ENCODE data around the gene CDK2.

The CDK2 gene

DNA sequence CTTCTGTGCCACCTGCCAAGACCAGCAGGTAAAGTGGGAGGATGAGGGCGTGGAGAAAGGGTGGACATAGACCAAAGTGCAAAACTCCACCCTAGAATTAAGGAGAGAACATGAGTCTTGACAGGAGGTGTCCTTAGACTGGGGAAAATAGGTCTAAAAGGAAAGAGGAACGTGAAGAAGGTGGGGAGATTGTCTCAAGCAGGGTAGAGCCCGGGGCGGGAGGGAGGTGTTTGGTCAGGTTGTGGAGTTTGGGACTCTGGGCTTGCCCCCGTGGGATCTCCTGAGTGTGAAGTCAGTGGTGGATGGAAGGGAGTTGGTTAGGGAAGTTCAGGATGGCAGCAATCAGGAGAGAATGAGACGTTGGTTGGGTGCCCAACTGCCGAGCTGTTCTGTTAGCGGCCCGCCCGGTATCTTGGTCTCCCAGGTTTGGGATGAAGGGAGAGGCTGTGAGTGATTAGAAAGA is 35.3 kb upstream of the CDK2 start:
- Histone ChIP-seq H3K36me3 (ENCODE audit: control insufficient read depth, insufficient read depth, low read length) (no peaks in the 10 kb centered on the region), H3K9ac (ENCODE audit: low read depth, low read length) (no peak overlapping the region), H3K9me3 (ENCODE audit: control insufficient read depth, insufficient read depth, low read length) (no peaks in the 10 kb centered on the region), H3K27me3 (ENCODE audit: control insufficient read depth, insufficient read depth, low read length) (peaks cover 49% of the 10 kb centered on the region), H3K4me3 (ENCODE audit: low read depth, low read length) (peak overlapping the region; percentile 87), H3K4me1 (ENCODE audit: control insufficient read depth, insufficient read depth, low read length) (peaks cover 3% of the 10 kb centered on the region)

DNA sequence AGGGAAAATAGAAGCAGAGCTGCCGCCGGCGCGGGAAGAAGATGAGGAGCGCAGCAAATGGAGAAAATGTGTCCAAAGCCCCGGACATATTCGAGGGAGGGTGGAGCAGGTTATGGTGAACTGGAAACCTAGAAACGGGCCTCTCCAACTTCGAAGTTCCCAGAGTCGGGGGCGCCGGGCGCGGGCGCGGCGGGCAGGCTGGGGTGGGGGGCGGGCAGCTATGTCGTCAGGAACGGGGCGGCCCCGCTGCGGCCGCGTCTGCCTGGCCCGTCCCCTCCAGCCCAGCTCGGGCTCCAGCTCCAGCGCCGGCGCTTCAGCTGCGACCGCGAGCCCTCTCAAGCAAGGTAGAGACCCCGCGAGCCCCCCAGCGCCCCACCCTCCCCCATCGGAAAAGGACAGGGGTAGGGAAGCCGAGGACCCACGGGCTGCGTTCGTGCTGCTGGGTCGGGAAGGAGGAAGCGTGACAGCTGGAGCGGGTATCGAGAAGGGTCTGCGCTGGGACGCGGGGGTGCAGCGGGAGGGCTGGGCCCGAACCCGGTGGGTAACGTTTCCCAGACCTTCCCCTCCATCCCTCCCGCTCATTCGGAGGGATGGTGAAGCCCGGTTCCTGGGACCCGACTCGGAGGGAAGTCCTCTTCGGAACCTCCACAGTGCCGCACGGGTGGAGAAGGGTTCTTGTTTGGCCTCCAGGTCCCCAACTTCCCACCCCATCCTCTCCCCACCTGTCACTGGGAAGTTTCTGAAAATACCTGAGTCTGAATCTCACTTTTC is 34.7 kb upstream of the CDK2 start:
- Histone ChIP-seq H3K9ac (ENCODE audit: low read depth, low read length) (peak overlapping the region; percentile 51), H3K4me3 (ENCODE audit: low read depth, low read length) (peak overlapping the region; percentile 87), H3K36me3 (ENCODE audit: control insufficient read depth, insufficient read depth, low read length) (no peaks in the 10 kb centered on the region), H3K27me3 (ENCODE audit: control insufficient read depth, insufficient read depth, low read length) (peaks cover 53% of the 10 kb centered on the region), H3K4me1 (ENCODE audit: control insufficient read depth, insufficient read depth, low read length) (peaks cover 3% of the 10 kb centered on the region), H3K9me3 (ENCODE audit: control insufficient read depth, insufficient read depth, low read length) (no peaks in the 10 kb centered on the region)

DNA sequence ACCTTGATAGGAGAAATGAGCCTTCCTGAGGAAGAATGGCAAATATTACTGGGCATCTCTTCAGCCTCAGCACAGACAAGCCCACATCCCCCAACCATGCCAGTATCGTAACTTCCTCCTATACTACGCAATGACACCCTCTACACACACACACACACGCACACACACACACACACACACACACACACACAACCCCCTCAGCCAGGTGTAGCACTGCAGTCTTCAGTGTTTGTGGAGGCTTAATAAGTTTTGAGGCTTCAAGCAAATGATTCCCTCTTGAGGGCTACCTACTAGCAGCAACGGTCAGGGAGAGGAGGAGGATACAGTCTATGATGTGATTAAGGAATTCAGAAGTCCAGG is 34.1 kb upstream of the CDK2 start:
- peak overlapping the region; percentile 87 for H3K4me3 ChIP-seq (ENCODE audit: low read depth, low read length)
- no peaks in the 10 kb centered on the region for H3K36me3 ChIP-seq (ENCODE audit: control insufficient read depth, insufficient read depth, low read length)
- no peaks in the 10 kb centered on the region for H3K9me3 ChIP-seq (ENCODE audit: control insufficient read depth, insufficient read depth, low read length)
- no peak overlapping the region for H3K9ac ChIP-seq (ENCODE audit: low read depth, low read length)
- peaks cover 3% of the 10 kb centered on the region for H3K4me1 ChIP-seq (ENCODE audit: control insufficient read depth, insufficient read depth, low read length)
- H3K27me3 ChIP-seq (ENCODE audit: control insufficient read depth, insufficient read depth, low read length) = peaks cover 53% of the 10 kb centered on the region

DNA sequence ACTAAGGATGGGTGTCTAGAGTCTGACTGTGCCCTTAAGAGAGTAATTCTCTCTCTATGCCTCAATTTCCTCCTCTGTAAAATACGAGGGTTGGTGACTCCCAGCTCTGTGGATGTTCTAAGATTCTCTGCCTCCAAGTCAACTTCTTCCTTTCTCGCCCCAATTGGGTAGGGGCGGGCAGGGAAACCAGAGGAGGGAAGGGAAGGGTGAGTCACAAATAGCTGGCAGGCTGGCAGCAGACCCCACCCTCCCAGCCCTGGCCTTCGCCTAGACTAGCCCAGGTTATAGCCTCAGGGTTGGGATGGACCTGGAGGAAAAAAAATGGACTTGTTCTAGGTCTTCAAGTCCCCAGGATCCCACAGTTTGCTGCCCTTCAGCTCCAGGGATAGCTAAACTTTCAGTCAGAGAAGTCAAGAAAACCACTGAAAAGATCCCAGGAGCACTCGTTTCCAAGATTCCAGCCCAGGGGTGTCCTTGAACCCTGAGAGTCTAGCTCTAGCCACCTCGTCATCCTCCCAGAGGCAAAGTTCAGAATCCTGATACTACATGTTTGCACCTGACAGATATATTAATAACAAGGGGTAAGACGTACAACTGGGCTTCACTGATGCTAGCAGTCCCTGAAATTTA is 33.3 kb upstream of the CDK2 start:
- peaks cover 3% of the 10 kb centered on the region for H3K4me1 ChIP-seq (ENCODE audit: control insufficient read depth, insufficient read depth, low read length)
- H3K4me3 ChIP-seq (ENCODE audit: low read depth, low read length) = no peak overlapping the region
- no peaks in the 10 kb centered on the region for H3K9me3 ChIP-seq (ENCODE audit: control insufficient read depth, insufficient read depth, low read length)
- H3K36me3 ChIP-seq (ENCODE audit: control insufficient read depth, insufficient read depth, low read length) = no peaks in the 10 kb centered on the region
- no peak overlapping the region for H3K9ac ChIP-seq (ENCODE audit: low read depth, low read length)
- H3K27me3 ChIP-seq (ENCODE audit: control insufficient read depth, insufficient read depth, low read length) = peaks cover 53% of the 10 kb centered on the region

DNA sequence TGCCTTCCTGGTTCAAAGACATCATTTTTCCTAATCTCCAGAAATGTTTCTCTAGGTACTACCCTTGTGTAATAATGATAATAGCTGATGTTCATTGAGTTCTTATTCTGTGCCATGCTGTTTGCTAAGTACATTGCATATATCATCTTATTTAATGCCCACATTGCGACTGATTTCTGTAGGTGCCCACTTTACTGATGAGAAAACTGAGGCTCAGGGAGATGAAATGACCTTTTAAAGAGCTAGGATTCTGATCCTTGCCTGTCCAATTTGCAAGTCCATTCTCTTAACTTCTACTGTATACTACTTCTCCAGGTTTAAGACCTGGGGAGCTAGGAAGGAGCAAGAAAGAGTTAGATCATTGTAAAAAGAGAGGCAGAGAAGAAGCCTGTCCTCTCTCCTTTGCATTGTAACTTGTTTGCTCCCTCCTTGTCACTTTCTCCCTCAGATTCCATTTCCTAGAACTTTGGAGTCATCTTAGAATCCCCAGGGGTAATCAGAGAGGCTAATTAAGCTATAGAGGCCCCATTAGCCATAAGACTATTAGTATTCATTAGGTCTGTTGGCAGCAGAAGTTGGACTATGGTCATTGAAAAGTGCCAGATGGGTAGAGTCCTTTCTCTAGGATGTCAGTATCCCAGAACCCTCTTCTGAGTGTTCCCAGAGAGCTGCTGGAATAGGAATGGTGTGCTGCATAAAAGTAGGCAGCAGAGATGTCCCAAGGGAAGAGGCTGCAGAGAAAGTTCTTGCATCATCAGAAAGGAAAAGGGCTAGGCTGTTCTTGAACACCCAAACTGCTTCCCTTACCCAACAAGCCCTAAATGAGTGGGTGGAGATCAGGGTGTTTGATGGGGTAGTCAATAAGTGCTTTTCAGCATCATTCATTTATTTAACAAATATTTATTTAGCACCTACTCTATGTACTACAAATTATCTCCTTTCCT is 32.6 kb upstream of the CDK2 start:
- peaks cover under 1% of the 10 kb centered on the region for H3K4me1 ChIP-seq (ENCODE audit: control insufficient read depth, insufficient read depth, low read length)
- peaks cover 53% of the 10 kb centered on the region for H3K27me3 ChIP-seq (ENCODE audit: control insufficient read depth, insufficient read depth, low read length)
- no peaks in the 10 kb centered on the region for H3K36me3 ChIP-seq (ENCODE audit: control insufficient read depth, insufficient read depth, low read length)
- H3K4me3 ChIP-seq (ENCODE audit: low read depth, low read length) = no peak overlapping the region
- no peaks in the 10 kb centered on the region for H3K9me3 ChIP-seq (ENCODE audit: control insufficient read depth, insufficient read depth, low read length)
- no peak overlapping the region for H3K9ac ChIP-seq (ENCODE audit: low read depth, low read length)

DNA sequence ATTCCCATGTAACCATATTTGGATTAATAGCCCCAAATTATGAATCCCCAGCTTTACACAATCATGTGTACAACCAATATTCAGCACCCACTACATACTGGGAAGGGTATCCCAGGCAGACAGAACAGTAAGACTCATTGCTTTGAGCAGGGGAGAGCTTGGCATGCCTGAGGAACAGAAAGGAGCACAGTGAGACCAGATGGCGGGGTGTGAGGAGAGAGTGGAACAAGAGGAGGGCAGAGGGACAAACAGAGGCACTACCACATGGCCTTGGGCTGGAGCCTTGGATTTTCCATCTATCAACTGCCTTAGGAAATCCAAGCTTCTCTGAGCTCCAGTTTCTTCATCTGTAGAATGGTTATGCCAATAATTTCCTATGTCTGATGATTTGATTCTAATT is 31.9 kb upstream of the CDK2 start:
- H3K4me1 ChIP-seq (ENCODE audit: control insufficient read depth, insufficient read depth, low read length) = peaks cover under 1% of the 10 kb centered on the region
- H3K9me3 ChIP-seq (ENCODE audit: control insufficient read depth, insufficient read depth, low read length) = no peaks in the 10 kb centered on the region
- no peak overlapping the region for H3K4me3 ChIP-seq (ENCODE audit: low read depth, low read length)
- H3K27me3 ChIP-seq (ENCODE audit: control insufficient read depth, insufficient read depth, low read length) = peaks cover 53% of the 10 kb centered on the region
- H3K9ac ChIP-seq (ENCODE audit: low read depth, low read length) = no peak overlapping the region
- no peaks in the 10 kb centered on the region for H3K36me3 ChIP-seq (ENCODE audit: control insufficient read depth, insufficient read depth, low read length)

DNA sequence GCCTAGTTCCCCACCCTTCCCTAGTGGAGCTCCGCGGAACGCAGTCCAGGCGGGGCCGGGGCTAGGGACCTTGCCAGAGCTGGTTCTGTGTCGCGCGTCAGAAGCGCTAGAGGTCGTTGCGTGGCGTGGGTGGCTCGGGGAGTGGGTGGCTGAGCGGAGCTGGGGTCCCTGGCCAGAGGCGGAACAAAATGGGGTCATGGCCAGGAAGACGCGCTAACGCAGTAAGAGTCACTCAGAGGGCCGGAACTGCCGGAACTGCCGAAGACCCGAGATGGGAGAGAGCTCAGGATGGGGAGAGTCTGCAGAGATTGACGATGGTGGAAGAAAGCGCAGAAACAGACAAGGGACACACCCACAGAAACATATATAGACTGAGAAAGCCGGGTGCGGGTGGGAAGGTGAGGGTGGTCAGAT is 30.9 kb upstream of the CDK2 start:
- H3K27me3 ChIP-seq (ENCODE audit: control insufficient read depth, insufficient read depth, low read length) = peaks cover 53% of the 10 kb centered on the region
- no peaks in the 10 kb centered on the region for H3K36me3 ChIP-seq (ENCODE audit: control insufficient read depth, insufficient read depth, low read length)
- H3K4me1 ChIP-seq (ENCODE audit: control insufficient read depth, insufficient read depth, low read length) = peaks cover 7% of the 10 kb centered on the region
- H3K9me3 ChIP-seq (ENCODE audit: control insufficient read depth, insufficient read depth, low read length) = no peaks in the 10 kb centered on the region
- H3K9ac ChIP-seq (ENCODE audit: low read depth, low read length) = no peak overlapping the region
- peak overlapping the region; percentile 45 for H3K4me3 ChIP-seq (ENCODE audit: low read depth, low read length)

DNA sequence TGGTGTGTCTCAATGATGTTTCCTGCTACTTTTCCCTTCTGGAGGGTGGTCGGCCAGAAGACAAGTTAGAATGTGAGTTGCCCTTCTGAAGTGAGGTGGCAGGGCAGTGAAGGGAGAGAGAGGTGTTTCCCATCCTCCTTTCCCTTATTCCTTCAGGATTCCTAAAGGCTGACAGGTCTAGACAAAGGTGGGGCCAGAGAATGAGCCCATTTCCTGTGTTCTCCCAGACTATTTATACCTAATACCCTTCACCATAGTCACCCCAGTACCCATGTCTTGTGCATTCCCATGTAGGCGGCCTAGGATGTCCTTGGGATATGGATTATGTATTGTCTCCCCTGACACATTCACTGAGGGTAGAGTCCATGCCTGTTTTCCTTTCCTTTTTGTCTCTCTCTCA is 28.6 kb upstream of the CDK2 start:
- Histone ChIP-seq H3K4me3 (ENCODE audit: low read depth, low read length) (no peak overlapping the region), H3K9ac (ENCODE audit: low read depth, low read length) (no peak overlapping the region), H3K9me3 (ENCODE audit: control insufficient read depth, insufficient read depth, low read length) (no peaks in the 10 kb centered on the region), H3K36me3 (ENCODE audit: control insufficient read depth, insufficient read depth, low read length) (no peaks in the 10 kb centered on the region), H3K4me1 (ENCODE audit: control insufficient read depth, insufficient read depth, low read length) (peaks cover 7% of the 10 kb centered on the region), H3K27me3 (ENCODE audit: control insufficient read depth, insufficient read depth, low read length) (peaks cover 36% of the 10 kb centered on the region)

DNA sequence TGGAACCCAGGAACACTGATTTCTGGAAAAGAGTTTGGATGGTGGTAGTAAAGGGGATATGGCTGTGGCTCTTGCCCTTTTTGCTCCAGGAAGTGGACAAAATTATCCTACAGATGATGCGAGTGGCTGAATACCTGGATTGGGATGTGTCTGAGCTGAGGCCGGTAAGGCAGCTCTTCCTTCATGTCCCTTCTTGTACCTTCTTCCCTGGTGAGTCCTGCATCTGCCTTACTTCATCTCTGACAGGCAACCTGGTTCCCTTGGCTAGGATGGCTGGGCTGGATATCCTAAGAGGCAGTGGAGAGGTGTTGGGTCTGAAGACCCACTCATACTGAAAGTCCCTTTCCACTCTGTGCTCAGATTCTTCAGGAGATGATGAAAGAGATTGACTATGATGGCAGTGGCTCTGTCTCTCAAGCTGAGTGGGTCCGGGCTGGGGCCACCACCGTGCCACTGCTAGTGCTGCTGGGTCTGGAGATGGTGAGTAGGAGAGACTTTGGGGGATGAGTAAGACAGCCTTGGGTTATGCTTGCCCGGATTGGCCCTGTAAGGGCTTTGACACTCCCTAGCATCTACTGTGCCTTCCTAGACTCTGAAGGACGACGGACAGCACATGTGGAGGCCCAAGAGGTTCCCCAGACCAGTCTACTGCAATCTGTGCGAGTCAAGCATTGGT is 27.7 kb upstream of the CDK2 start:
- H3K4me1 ChIP-seq (ENCODE audit: control insufficient read depth, insufficient read depth, low read length) = peaks cover 7% of the 10 kb centered on the region
- H3K36me3 ChIP-seq (ENCODE audit: control insufficient read depth, insufficient read depth, low read length) = no peaks in the 10 kb centered on the region
- H3K4me3 ChIP-seq (ENCODE audit: low read depth, low read length) = no peak overlapping the region
- no peak overlapping the region for H3K9ac ChIP-seq (ENCODE audit: low read depth, low read length)
- peaks cover 26% of the 10 kb centered on the region for H3K27me3 ChIP-seq (ENCODE audit: control insufficient read depth, insufficient read depth, low read length)
- H3K9me3 ChIP-seq (ENCODE audit: control insufficient read depth, insufficient read depth, low read length) = no peaks in the 10 kb centered on the region

DNA sequence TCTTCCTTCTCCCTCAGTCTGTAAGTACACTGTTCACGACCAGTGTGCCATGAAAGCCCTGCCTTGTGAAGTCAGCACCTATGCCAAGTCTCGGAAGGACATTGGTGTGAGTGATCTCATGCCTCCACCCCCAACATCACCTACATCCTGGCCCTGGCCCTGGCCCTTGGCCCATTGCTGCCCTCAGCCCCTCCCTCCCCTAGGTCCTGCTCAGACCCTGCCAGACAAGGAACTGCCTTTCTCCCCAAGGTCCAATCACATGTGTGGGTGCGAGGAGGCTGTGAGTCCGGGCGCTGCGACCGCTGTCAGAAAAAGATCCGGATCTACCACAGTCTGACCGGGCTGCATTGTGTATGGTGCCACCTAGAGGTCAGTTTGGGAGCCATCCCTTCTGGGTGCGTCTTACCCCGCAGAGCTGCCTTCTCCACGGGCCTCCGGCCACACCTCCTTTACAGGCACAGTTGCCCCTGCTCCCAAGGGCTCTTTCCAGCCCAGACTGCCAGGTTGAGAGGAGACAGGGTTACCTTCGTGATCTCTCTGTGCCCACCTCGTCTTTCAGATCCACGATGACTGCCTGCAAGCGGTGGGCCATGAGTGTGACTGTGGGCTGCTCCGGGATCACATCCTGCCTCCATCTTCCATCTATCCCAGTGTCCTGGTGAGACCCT is 26.4 kb upstream of the CDK2 start:
- Histone ChIP-seq H3K4me1 (ENCODE audit: control insufficient read depth, insufficient read depth, low read length) (peaks cover 7% of the 10 kb centered on the region), H3K4me3 (ENCODE audit: low read depth, low read length) (peak overlapping the region; percentile 24), H3K9me3 (ENCODE audit: control insufficient read depth, insufficient read depth, low read length) (no peaks in the 10 kb centered on the region), H3K9ac (ENCODE audit: low read depth, low read length) (no peak overlapping the region), H3K36me3 (ENCODE audit: control insufficient read depth, insufficient read depth, low read length) (no peaks in the 10 kb centered on the region), H3K27me3 (ENCODE audit: control insufficient read depth, insufficient read depth, low read length) (peaks cover 14% of the 10 kb centered on the region)

DNA sequence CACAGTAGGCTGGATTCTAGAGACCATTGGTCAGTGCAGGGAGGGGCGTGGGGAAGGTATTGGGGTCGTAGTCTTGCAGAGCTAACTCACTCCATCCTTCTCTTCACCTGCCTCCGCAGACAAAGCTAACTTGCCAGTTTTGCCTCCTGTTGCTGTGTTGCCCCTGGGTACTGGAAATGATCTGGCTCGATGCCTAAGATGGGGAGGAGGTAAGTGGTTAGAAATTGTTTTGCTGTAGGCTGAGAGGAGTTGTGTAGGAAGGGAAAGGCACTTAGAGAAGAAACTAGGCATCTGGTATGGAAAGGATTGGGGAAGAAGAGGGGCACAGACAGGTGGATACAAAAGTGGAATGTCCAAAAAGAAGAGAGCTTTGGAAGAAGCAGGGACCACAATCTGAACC is 24.6 kb upstream of the CDK2 start:
- Histone ChIP-seq H3K9ac (ENCODE audit: low read depth, low read length) (no peak overlapping the region), H3K27me3 (ENCODE audit: control insufficient read depth, insufficient read depth, low read length) (no peaks in the 10 kb centered on the region), H3K36me3 (ENCODE audit: control insufficient read depth, insufficient read depth, low read length) (no peaks in the 10 kb centered on the region), H3K9me3 (ENCODE audit: control insufficient read depth, insufficient read depth, low read length) (no peaks in the 10 kb centered on the region), H3K4me1 (ENCODE audit: control insufficient read depth, insufficient read depth, low read length) (peaks cover 7% of the 10 kb centered on the region), H3K4me3 (ENCODE audit: low read depth, low read length) (no peak overlapping the region)
